K562 (cell line): ENCODE data around the gene DCTN5. TPM values are rescaled to one million over a fixed set of nuclear protein-coding genes. Genes with fewer than 3 reads are reported as not detected.
"Not testable (repeated sequence)": the region's sequence is repeated elsewhere in the genome, so short reads cannot be mapped to it uniquely, and the experiment has no call there.

Experiments
- ATAC-seq: fragments of 200-7000 bp; cut with Tn5 transposase; 3 replicates; pipeline ENCODE4 v1.9.1; 2020; ENCODE audit warnings: moderate library complexity
- BruUV-seq: library from RNA; stranded (reverse); fragments of 400-500 nt; replicated peaks from 2 replicates; lab custom pipeline; 2021; lab: Mats Ljungman, UMichigan
- CTCF ChIA-PET: fragments of 300-600 bp; formaldehyde crosslinking; extraction: SDS; loops from one replicate; lab custom pipeline; 2021; ENCODE audit warnings: low intra/inter-chr PET ratio; lab: Yijun Ruan, JAX
- POLR2A ChIA-PET: fragments of 300-600, 350-650 bp; sonication (Branson Sonifier 250); formaldehyde crosslinking; extraction: SDS; loops from one replicate; lab custom pipeline; 2021; ENCODE audit warnings: antibody characterized with exemption, inconsistent platforms; lab: Yijun Ruan, JAX
- DNase-seq, 4 experiments: peaks; one replicate each; pipeline versions ENCODE4 v3.0.0 to v3.0.0-alpha.2; 2011 to 2018; ENCODE audit warnings: low spot score in 3 of 4, mixed read lengths in 3 of 4; ENCODE audit errors: extremely low read depth in 1 of 4
- FAIRE-seq: peaks from 2 replicates; lab custom pipeline; 2011; peaks lifted over from hg19 to GRCh38; lab: Jason Lieb, UNC
- H2AFZ ChIP-seq: 2 replicates; pipeline ENCODE4 v1.6.0; 2011; ENCODE audit warnings: low read depth, low read length, control low read depth, inconsistent platforms
- H3K27ac ChIP-seq: fragments of 200-600 bp; 3 replicates; pipeline ENCODE4 v1.8.0; 2011; ENCODE audit warnings: low read depth, mild to moderate bottlenecking, control low read depth, inconsistent platforms, low read length, moderate library complexity, mixed read lengths; ENCODE audit errors: extremely low read depth
- H3K27me3 ChIP-seq, 2 experiments: fragments of 300-600 bp in 1 of 2; 2 replicates in 1 of 2; 3 replicates in 1 of 2; pipeline versions ENCODE4 v1.6.0 to v1.8.0; 2011; ENCODE audit warnings: inconsistent platforms in 2 of 2, low read length in 2 of 2, mild to moderate bottlenecking in 1 of 2, mixed read lengths in 1 of 2, moderate library complexity in 1 of 2; ENCODE audit not compliant: control insufficient read depth in 2 of 2, insufficient read depth in 2 of 2
- H3K36me3 ChIP-seq: fragments of 300-600 bp; 3 replicates; pipeline ENCODE4 v1.8.0; 2011; ENCODE audit warnings: mild to moderate bottlenecking, low read length, inconsistent platforms; ENCODE audit not compliant: control insufficient read depth, insufficient read depth
- H3K4me1 ChIP-seq, 2 experiments: fragments of 200-600 bp in 1 of 2; replicated peaks in 1 of 2; 2 replicates in 1 of 2; 3 replicates in 1 of 2; pipeline versions ENCODE4 v1.5.1 to v1.8.0; 2011; ENCODE audit warnings: inconsistent platforms in 2 of 2, low read length in 2 of 2, mild to moderate bottlenecking in 1 of 2, mixed read lengths in 1 of 2, moderate library complexity in 1 of 2; ENCODE audit not compliant: control insufficient read depth in 2 of 2, insufficient read depth in 2 of 2
- H3K4me2 ChIP-seq: 2 replicates; pipeline ENCODE4 v1.6.1; 2011; ENCODE audit warnings: low read length, control low read depth, inconsistent platforms, mixed read lengths; ENCODE audit not compliant: insufficient read depth
- H3K4me3 ChIP-seq: fragments of 200-600 bp; sonication (generic), shearing (Covaris generic); 2 replicates; pipeline ENCODE4 v1.5.1; 2016; ENCODE audit warnings: control low read depth, inconsistent platforms
- H3K79me2 ChIP-seq: fragments of 200-600 bp; 3 replicates; pipeline ENCODE4 v1.8.0; 2011; ENCODE audit warnings: low read length, inconsistent platforms; ENCODE audit not compliant: control insufficient read depth, insufficient read depth
- H3K9ac ChIP-seq, 2 experiments: 2 replicates each; pipeline versions ENCODE4 v1.6.0 to v1.6.1; 2011; ENCODE audit warnings: low read depth in 2 of 2, low read length in 2 of 2, control low read depth in 1 of 2, inconsistent platforms in 1 of 2, mild to moderate bottlenecking in 1 of 2, mixed read lengths in 1 of 2; ENCODE audit not compliant: insufficient read depth in 1 of 2
- H3K9me1 ChIP-seq: one replicate; pipeline ENCODE4 v1.6.0; 2011; ENCODE audit warnings: inconsistent platforms, mild to moderate bottlenecking, low read length, moderate library complexity; ENCODE audit not compliant: control insufficient read depth, insufficient read depth
- H3K9me3 ChIP-seq: replicated peaks from 2 replicates; pipeline ENCODE4 v1.5.1; 2011; ENCODE audit warnings: low read depth, low read length, inconsistent platforms; ENCODE audit not compliant: control insufficient read depth, insufficient read depth
- H4K20me1 ChIP-seq: replicated peaks from 2 replicates; pipeline ENCODE4 v1.6.1; 2011; ENCODE audit warnings: low read length, inconsistent platforms, mixed read lengths; ENCODE audit not compliant: control insufficient read depth, insufficient read depth
- ATF3 ChIP-seq, 2 experiments: fragments of 450-650 bp in 1 of 2; sonication (generic) in 1 of 2; formaldehyde crosslinking in 1 of 2; IDR thresholded peaks in 1 of 2; conservative IDR thresholded peaks in 1 of 2; 2 replicates each; pipeline versions ENCODE4 v1.6.1 to v1.8.1; 2016 to 2023; ENCODE audit warnings: mild to moderate bottlenecking in 2 of 2, moderate library complexity in 2 of 2, inconsistent platforms in 1 of 2, missing genetic modification reagents in 1 of 2
- CBX3 ChIP-seq, 2 experiments: IDR thresholded peaks; 1 replicate in 1 of 2; 2 replicates in 1 of 2; pipeline ENCODE4 v1.6.1; 2012; ENCODE audit warnings: inconsistent platforms in 2 of 2, low read length in 2 of 2, borderline replicate concordance in 1 of 2, control low read depth in 1 of 2
- CBX5 ChIP-seq: IDR thresholded peaks from 2 replicates; pipeline ENCODE4 v1.6.1; 2014; ENCODE audit warnings: low read depth, borderline replicate concordance
- CEBPB ChIP-seq: fragments of 450-650 bp; IDR thresholded peaks from 2 replicates; pipeline ENCODE4 v1.6.1; 2016; ENCODE audit warnings: missing genetic modification characterization, missing compliant biosample characterization
- CEBPG ChIP-seq, 3 experiments: fragments of 200-800 bp in 1 of 3; sonication (Bioruptor generic) in 1 of 3; sonication (generic) in 1 of 3; formaldehyde crosslinking in 1 of 3; IDR thresholded peaks in 2 of 3; conservative IDR thresholded peaks in 1 of 3; 2 replicates each; pipeline versions ENCODE4 v1.6.1 to v1.8.0; 2016 to 2022; ENCODE audit warnings: missing compliant biosample characterization in 2 of 3, missing genetic modification characterization in 2 of 3, mild to moderate bottlenecking in 1 of 3, missing genetic modification reagents in 1 of 3
- MAFK ChIP-seq: IDR thresholded peaks from 2 replicates; pipeline ENCODE4 v1.6.1; 2011; ENCODE audit warnings: low read length, improper control_type of control experiment
- TRIM28 ChIP-seq: fragments of 450-650 bp; IDR thresholded peaks from 2 replicates; pipeline ENCODE4 v1.6.1; 2017
- ZNF445 ChIP-seq: fragments of 250-450 bp; sonication (Bioruptor Pico); IDR thresholded peaks from 2 replicates; pipeline ENCODE4 v1.4.0; 2020; ENCODE audit warnings: low read depth, mild to moderate bottlenecking, moderate library complexity
- WGBS: fragments of 100-300 bp; shearing (Covaris generic); methylation state at CpG from one replicate; pipeline ENCODE4 v1.1.6; 2016; ENCODE audit warnings: low coverage, mixed read lengths; ENCODE audit not compliant: insufficient coverage; ENCODE audit errors: missing lambda C conversion rate; 5-methylcytosine and 5-hydroxymethylcytosine counted together
- in situ Hi-C: fragments of 300-500 bp; cut with MboI; formaldehyde crosslinking; loops from 4 replicates; pipeline ENCODE4 v1.15.0; 2018; ENCODE audit warnings: inconsistent platforms, mixed read lengths
- intact Hi-C: fragments of 100-400 bp; cut with micrococcal nuclease; formaldehyde crosslinking; loops from 2 replicates; pipeline ENCODE4 v1.14.2; 2022
- polyA plus RNA-seq, 8 experiments: library from polyadenylated mRNA; depleted of rRNA in 4 of 8; stranded (reverse) in 5 of 8; unstranded in 3 of 8; fragments of >200 nt; fragmentation: Nextera tagmentation in 2 of 8; fragmentation: Illumina TruSeq in 1 of 8; extraction: Ambion mirVana in 2 of 8; extraction: Trizol in 1 of 8; gene quantifications; 2 replicates each; pipeline versions ENCODE4 v1.2.1 to v1.2.3, GENCODE V29; 2011 to 2014; ENCODE audit warnings: inconsistent platforms in 1 of 8, missing spikeins in 1 of 8
- total RNA-seq, 7 experiments: library from RNA; depleted of rRNA in 6 of 7; stranded (reverse); fragments of >200 nt in 6 of 7; fragmentation: Illumina TruSeq in 2 of 7; extraction: Trizol in 2 of 7; gene quantifications; 2 replicates each; pipeline versions ENCODE4 v1.2.1 to v1.2.3, GENCODE V29; 2011 to 2021; ENCODE audit warnings: low replicate concordance in 1 of 7

Gene DCTN5
- total and polyA plus RNA-seq, 9 of the 15 experiments (the other 6 are each of a cell fraction or from before 2014, with no cell fraction given), result 35.8 to 149 (median 75.9) TPM

DNA sequence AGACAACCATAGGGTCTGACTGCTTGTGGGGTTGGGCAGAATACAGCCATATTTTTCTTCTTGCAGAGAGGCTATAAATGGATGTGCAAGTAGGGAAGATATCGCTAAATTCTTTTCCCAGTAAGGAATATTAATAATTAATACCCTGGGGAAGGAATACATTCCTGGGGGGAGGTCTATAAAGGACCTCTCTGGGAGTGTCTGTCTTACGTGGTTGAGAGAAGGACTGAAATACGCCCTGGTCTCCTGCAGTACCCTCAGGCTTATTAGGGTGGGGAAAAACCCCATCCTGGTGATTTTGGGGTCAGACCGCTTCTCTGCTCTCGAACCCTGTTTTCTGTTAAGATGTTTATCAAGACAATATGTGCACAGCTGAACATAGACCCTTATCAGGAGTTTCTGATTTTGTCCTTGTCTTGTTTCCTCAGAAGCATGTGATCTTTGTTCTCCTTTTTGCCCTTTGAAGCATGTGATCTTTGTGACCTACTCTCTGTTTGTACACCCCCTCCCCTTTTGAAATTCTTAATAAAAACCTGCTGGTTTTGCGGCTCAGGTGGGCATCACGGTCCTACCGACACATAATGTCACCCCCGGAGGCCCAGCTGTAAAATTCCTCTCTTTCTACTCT is 81.5 kb downstream of the DCTN5 start:
- H3K27ac ChIP-seq, POLR2A ChIA-PET, H3K9me1 ChIP-seq, H2AFZ ChIP-seq, ATAC-seq, CTCF ChIA-PET, H3K4me3 ChIP-seq, H3K27me3 ChIP-seq, in situ Hi-C loops, H3K4me1 ChIP-seq, H3K9ac ChIP-seq, H3K9me3 ChIP-seq, DNase-seq, H3K4me2 ChIP-seq, H3K79me2 ChIP-seq, H4K20me1 ChIP-seq, BruUV-seq, H3K36me3 ChIP-seq, FAIRE-seq: not testable (repeated sequence)
- intact Hi-C loops, result loop anchor here (10.0 kb wide), 1 partner anchor 168 kb away; the partner anchor contains the start of genes EARS2 and UBFD1
- 41% methylated on average over 9 of the region's 9 CpGs for WGBS
- TF ChIP-seq TRIM28, result peak; percentile 78
- TF ChIP-seq CBX5, result peak; percentile 82; the same call in 1 of the 2 replicates
- peak in 1 of 2 experiments; percentile 53; a peak in 1 of 3 replicates for TF ChIP-seq CBX3 (IDR thresholded peaks at IDR 0.05; ENCODE audit: borderline replicate concordance in 1 of 2, low read length in 2 of 2)

- intact Hi-C loops, result loop anchor here (10.0 kb wide), 1 partner anchor 169 kb away; the partner anchor contains the start of genes EARS2 and UBFD1
Observed at GRCh38 chr16:23724096-23724784, 83.0 kb downstream of the DCTN5 start.

More at GRCh38 chr16:23724096-23724784, 83.0 kb downstream of the DCTN5 start:
- Histone ChIP-seq H4K20me1 (no peaks in the 10 kb centered on the region), H3K27me3 (no peaks in the 10 kb centered on the region), H3K4me3 (no peak overlapping the region), H3K27ac (no peak overlapping the region), H2AFZ (no peak overlapping the region)
- no TSS peak for BruUV-seq
- CTCF ChIA-PET, result interaction anchor here (0.6 kb wide), 1 partner anchor 73 kb away, joined by 3 read pairs; no protein-coding TSS in a partner anchor
- TF ChIP-seq ATF3 (IDR thresholded peaks at IDR 0.05), result peak; percentile 65
- TF ChIP-seq ATF3 (CRISPR knock-in tag; conservative IDR thresholded peaks at IDR 0.05), result no peak
- no peak for TF ChIP-seq MAFK
- TF ChIP-seq CEBPG (CRISPR knock-in tag; IDR thresholded peaks at IDR 0.05), result peak; percentile 52; the same call in 1 of the 2 replicates
- TF ChIP-seq CEBPG (tag; conservative IDR thresholded peaks at IDR 0.05 in 1 of 2, IDR thresholded peaks at IDR 0.05 in 1 of 2), result no peak
- no peak for TF ChIP-seq ZNF445
- TF ChIP-seq CEBPB (tag), result peak; percentile 68
- TF ChIP-seq, all 486 proteins: peak for 3
- H3K4me1 ChIP-seq, result peaks cover 3 to 7% of the 10 kb centered on the region in 2 experiments; a peak in 4 of 5 replicates
- DNase-seq, result no peak
- no peak for ATAC-seq
- no peaks in the 10 kb centered on the region for H3K79me2 ChIP-seq
- no peak for FAIRE-seq
- no peak overlapping the region for H3K4me2 ChIP-seq
- 37% methylated on average over 8 of the region's 8 CpGs for WGBS
- H3K9me3 ChIP-seq, result 0 out of 2 replicates have a peak, but pooled peaks cover 2% of the 10 kb centered on the region
- no peaks in the 10 kb centered on the region for H3K36me3 ChIP-seq
- H3K9me1 ChIP-seq, result no peaks in the 10 kb centered on the region
- H3K9ac ChIP-seq, result no peak overlapping the region
- in situ Hi-C loops, result no loop called here
- POLR2A ChIA-PET, result interaction anchor here (0.7 kb wide), 1 partner anchor 10 kb away, joined by 3 read pairs; no protein-coding TSS in a partner anchor
